Pons (tissue), 1 donor: Measurements from ENCODE around the gene ATG14.
"Not testable (repeated sequence)": the region's sequence is repeated elsewhere in the genome, so short reads cannot be mapped to it uniquely, and the experiment has no call there.

Experiments
- DNase-seq: peaks from one replicate; pipeline ENCODE4 v3.0.0-alpha.2; 2016; ENCODE audit warnings: low spot score

Gene ATG14

GRCh38 chr14:55411426-55412389 lies at the start of gene ATG14:
Gene ATG14, minus strand, starts transcription at chr14:55411830. Its CDS starts 8 bp downstream, at chr14:55411822.
- peak; percentile 90 for DNase-seq

DNA sequence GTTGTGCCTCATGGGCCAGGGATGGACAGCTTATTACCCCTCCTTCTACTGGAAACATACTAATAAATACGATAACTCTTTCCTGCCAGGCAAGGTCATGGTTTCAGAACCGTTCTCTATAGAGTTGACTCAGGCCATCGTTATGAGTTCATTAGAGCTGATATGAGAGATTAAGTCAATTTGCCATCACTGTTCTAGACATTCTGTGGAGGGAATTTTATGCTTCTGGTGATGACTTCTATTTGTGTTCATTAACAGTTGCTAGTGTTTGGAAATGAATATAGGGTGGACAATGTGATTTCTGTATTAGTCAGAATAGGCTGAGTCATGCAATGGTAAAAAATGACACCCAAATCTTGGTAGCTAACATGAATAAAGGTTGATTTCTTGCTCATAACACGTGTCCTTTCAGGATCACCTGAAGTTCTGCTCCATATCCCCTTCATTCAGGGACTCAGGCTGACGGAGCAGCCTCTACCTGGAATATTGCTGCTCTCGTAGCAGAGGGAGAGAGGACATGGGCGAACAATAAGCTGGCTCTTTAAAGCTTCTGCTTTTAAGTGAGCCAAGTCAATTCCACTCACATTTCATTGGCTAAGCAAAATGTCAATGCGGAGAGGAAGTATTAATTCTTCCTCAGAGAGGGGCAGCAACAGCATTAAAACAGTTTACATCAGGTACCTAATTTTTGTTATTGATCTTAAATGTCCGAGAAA lies 47.3 kb upstream of the ATG14 start:
- DNase-seq, result peak; percentile 45

GRCh38 chr14:55457496-55457895 lies 45.9 kb upstream of the ATG14 start:
- no peak for DNase-seq

DNA sequence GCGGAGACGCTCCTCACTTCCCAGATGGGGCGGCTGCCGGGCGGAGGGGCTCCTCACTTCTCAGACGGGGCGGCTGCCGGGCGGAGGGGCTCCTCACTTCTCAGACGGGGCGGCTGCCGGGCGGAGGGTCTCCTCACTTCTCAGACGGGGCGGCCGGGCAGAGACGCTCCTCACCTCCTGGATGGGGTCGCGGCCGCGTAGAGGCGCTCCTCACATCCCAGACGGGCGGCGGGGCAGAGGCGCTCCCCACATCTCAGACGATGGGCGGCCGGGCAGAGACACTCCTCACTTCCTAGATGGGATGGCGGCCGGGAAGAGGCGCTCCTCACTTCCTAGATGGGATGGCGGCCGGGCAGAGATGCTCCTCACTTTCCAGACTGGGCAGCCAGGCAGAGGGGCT lies 44.8 kb upstream of the ATG14 start:
- DNase-seq, result not testable (repeated sequence)

DNA sequence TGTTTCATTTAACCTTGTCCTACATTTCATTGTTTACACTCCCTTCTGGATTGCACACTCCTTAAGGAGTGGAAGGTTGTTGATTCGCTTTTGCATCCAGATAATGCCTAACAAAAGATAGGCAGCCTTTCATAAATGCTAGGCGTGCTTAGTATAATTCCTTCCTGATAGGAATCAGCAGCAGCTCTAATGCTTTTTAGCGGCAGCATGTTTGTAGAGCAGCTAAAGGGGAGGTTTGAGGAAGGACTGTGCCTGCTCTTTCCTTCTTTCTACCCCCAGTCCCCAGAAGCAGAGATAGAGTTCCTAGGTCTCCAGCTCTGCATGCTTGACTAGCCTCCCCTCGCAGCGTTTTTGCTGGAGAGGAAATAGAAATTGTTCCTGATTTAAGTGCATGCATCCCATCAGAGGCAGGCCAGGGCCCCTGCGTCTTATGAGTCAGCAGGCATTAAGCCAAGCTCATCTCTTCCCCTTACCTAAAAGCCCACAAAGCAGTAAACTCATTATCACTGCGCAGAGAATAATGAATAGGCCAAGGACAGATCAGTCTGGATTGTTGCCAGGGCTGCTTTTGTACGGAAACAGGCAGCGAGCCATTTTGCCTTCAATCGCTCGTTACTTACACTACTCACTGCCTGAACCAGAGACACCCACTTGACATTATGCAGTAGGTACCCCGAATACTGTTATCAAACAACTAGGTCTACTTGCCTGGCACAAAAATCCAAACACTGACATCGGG lies 42.8 kb upstream of the ATG14 start:
- peak; percentile 67 for DNase-seq

DNA sequence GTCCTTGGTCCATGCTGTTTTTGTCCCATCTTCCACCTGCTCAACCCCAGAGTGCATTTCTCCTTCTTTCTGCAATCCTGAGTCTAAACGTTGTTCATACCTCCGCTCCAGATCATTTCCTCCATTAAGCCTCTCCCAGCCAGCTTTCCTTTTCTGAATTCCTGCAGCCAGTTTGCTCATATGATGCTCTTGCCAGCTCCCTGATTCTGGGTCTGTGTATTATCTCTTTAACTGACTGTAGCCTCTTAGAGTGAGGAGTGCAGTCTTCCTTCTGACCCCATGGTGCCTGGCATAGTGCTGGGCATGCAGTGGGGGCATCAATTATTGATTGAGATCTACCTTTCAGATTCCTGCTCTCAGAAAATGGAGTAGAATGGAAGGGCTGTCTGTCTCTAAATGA lies 40.3 kb upstream of the ATG14 start:
- no peak for DNase-seq

DNA sequence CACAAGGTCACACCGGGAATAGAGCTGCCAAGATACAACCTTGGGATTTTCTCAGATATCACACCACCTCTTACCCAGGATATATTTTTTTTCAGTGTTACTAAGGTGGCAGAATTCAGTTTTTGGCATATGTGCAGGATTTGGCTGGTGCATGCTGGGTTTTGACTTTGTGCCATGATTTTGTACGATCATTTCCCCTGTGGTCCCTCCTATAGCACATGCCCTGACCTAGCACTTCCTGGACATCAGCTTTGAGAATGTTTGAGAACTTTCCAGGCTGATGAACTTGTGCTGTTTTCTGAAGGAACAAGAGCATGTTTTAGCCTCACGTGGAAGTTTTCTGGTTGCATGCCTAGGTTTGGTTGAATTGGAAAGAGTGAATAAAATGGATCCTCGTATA lies 39.8 kb upstream of the ATG14 start:
- DNase-seq, result no peak

GRCh38 chr14:55450987-55451386 lies 39.4 kb upstream of the ATG14 start:
- no peak for DNase-seq

DNA sequence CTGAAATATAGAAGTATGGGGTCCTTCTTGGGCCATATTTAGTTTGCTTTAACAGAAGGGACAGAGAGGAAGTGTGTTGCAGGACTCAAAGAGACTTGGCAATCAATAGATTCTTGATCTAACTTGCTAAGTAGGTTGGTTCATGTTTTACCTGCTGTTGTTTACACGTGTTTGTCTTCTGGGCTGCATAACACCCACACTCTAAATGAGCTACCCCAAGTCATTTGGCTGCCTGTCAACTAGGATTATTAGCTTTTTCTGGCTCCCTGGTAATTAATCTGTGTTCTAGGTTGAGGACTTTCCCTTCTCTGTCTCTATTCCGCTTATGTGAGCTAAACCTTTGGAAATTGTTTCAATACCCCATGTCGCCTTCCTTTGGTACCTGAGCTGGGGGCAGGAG lies 38.9 kb upstream of the ATG14 start:
- no peak for DNase-seq

DNA sequence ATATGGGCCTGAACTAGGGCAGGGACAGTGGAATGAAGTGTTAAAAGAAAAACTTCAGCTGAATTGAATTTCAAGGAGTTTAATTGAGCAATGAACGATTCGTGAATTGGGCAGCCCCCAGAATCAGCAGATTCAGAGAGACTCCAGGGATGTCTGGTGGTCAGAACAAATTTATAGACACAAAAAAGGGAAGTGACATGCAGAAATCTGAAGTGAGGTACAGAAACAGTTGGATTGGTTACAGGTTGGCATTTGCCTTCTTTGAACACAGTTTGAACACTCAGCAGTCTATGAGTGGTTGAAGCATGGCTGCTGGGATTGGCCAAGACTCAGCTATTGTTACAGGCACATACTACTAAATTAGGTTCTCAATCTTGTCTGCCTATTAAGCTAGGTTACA lies 38.5 kb upstream of the ATG14 start:
- DNase-seq, result no peak

DNA sequence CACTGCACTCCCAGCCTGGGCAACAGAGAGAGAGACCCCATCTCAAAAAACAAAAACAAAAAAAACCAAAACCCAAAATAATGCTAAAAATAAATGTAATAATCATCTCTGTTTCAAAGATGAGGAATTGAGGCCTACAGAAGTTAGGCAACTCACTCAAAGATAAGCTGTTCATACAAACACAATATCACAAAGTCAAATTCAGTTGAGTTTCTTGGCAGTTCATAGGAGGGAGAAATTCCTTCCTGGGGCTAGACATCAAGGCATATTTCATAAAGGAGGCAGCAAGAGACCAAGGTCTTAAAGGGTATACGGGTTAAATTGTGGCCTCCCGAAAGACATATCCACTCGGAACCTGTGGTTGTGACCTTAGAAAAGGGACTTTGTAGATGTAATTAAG lies 37.5 kb upstream of the ATG14 start:
- DNase-seq, result no peak

- DNase-seq, result no peak
Observed at GRCh38 chr14:55448141-55448614, 36.5 kb upstream of the ATG14 start.

DNA sequence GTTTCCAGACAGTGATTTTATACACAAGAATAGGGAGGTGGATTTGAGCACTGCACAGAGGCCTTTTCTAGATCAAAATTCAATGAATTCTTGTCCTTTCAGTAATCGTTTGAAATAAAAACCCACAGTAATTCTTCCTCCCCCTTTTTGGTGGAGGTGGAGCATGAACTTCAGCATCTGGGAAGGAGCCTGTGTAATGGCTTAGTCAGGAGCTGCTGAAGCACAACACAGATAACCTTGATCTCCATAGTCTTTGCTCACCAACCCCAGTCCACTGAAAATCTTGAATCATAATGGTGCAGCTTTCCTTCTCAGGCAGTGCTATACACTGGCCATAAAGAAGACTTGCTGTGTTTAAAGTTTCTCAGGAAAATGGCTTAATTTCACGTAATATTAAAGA lies 35.2 kb upstream of the ATG14 start:
- DNase-seq, result no peak

- DNase-seq, result peak; percentile 86
Observed at GRCh38 chr14:55446127-55446736, 34.6 kb upstream of the ATG14 start.

DNA sequence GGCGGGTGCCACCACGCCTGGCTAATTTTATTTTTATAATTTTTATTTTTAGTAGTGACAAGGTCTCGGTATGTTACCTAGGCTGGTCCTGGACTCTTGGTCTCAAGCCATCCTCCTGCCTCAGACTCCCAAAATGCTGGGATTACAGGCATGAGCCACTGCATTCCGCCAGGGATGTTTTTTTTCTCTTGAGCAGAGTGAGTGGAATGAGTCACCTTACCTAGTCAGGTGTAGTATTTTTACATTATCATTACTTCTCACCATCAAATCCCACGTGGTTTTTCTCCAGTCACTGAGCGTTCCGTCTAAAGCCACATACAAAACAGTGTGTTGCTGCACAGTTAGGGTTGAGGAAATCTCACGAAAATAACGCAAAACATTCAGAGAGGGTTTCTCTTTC lies 29.7 kb upstream of the ATG14 start:
- DNase-seq, result no peak

- DNase-seq, result no peak
Observed at GRCh38 chr14:55440385-55440784, 28.8 kb upstream of the ATG14 start, which contains the start of gene TBPL2. Gene TBPL2, minus strand, starts transcription at chr14:55440616. Its CDS starts 167 bp downstream, at chr14:55440449.

- no peak for DNase-seq
Observed at GRCh38 chr14:55438066-55438683, 26.5 kb upstream of the ATG14 start.

DNA sequence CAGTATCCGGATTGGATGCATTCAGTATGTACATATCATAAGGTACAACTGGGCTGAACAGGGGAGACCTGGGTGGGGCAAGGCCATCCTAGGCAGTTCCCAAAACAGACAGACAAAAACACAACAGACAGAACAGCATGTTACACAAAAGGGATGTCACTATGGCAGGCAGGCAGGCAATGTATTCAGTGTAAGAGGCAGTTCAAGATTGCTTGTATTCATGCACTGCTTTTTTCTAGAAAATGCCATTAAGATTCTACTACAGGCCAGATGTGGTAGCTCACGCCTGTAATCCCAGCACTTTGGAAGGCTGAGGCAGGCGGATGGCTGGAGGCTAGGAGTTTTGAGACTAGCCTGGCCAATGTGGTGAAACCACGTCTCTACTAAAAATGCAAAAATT lies 25.3 kb upstream of the ATG14 start:
- DNase-seq, result no peak

GRCh38 chr14:55436519-55436918 lies 24.9 kb upstream of the ATG14 start:
- DNase-seq, result no peak

DNA sequence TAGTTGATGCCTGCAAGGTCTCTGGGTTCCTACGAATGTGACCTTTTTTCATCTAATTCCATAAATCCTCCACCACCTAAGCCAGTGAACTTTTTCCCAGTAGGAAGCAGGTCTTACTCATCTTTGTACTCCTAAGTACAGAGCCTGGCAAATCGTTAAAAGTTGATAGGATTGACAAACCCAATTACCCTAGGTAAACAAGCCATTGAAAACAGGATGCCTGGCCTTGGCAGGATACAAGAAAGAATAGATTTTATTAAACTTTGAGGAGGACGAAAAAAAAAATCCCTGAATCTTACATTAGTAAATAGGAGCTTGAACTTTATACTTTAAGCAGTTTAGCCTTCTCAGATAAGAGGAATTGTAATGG lies 23.2 kb upstream of the ATG14 start:
- no peak for DNase-seq
